CD14-positive monocyte (primary cell): ENCODE data around the gene GLI3. TPM values are rescaled to one million over a fixed set of nuclear protein-coding genes. Genes with fewer than 3 reads are reported as not detected.

Experiments used
- DNase-seq, 3 donors: peaks; one replicate each; pipeline ENCODE4 v3.0.0-alpha.2; 2011 to 2022
- H2AFZ ChIP-seq: 2 replicates; pipeline ENCODE4 v1.6.0; 2012; ENCODE audit warnings: mild to moderate bottlenecking, low read depth, low read length, inconsistent platforms; ENCODE audit not compliant: insufficient read depth, poor library complexity, severe bottlenecking
- H3K27ac ChIP-seq, 2 donors: 1 replicate in 1 of 2; 2 replicates in 1 of 2; pipeline ENCODE4 v1.5.1; 2012 to 2013; ENCODE audit warnings: low read length in 2 of 2, control low read depth in 1 of 2, inconsistent platforms in 1 of 2, low read depth in 1 of 2, mild to moderate bottlenecking in 1 of 2
- H3K27me3 ChIP-seq, 2 donors: one replicate each; pipeline versions ENCODE4 v1.6.0 to v1.6.1; 2011 to 2013; ENCODE audit warnings: low read length in 2 of 2; ENCODE audit not compliant: control insufficient read depth in 2 of 2, insufficient read depth in 2 of 2
- H3K36me3 ChIP-seq, 2 donors: replicated peaks in 1 of 2; 1 replicate in 1 of 2; 2 replicates in 1 of 2; pipeline versions ENCODE4 v1.5.1 to v1.6.1; 2012 to 2013; ENCODE audit warnings: low read length in 2 of 2, control low read depth in 1 of 2, inconsistent platforms in 1 of 2, mild to moderate bottlenecking in 1 of 2; ENCODE audit not compliant: insufficient read depth in 2 of 2, control insufficient read depth in 1 of 2
- H3K4me1 ChIP-seq, 2 donors: 1 replicate in 1 of 2; 2 replicates in 1 of 2; pipeline versions ENCODE4 v1.5.1 to v1.6.1; 2012 to 2013; ENCODE audit warnings: low read length in 2 of 2, control low read depth in 1 of 2, inconsistent platforms in 1 of 2, mild to moderate bottlenecking in 1 of 2, moderate library complexity in 1 of 2; ENCODE audit not compliant: insufficient read depth in 2 of 2, control insufficient read depth in 1 of 2
- H3K4me2 ChIP-seq: replicated peaks from 2 replicates; pipeline ENCODE3; 2012; ENCODE audit warnings: low read length, moderate library complexity, mild to moderate bottlenecking; ENCODE audit not compliant: poor library complexity, severe bottlenecking; ENCODE audit errors: extremely low read depth
- H3K4me3 ChIP-seq, 3 experiments: fragments of 200-600 bp in 1 of 3; sonication (generic) in 1 of 3; replicated peaks in 1 of 3; 1 replicate in 2 of 3; 2 replicates in 1 of 3; pipeline ENCODE4 v1.5.1; 2011 to 2013; ENCODE audit warnings: low read length in 3 of 3, mild to moderate bottlenecking in 3 of 3, control low read depth in 2 of 3, low read depth in 2 of 3, inconsistent platforms in 1 of 3, moderate library complexity in 1 of 3
- H3K79me2 ChIP-seq: 2 replicates; pipeline ENCODE4 v1.6.0; 2012; ENCODE audit warnings: mild to moderate bottlenecking, control low read depth, inconsistent platforms, low read length, moderate library complexity; ENCODE audit not compliant: insufficient read depth
- H3K9ac ChIP-seq: 2 replicates; pipeline ENCODE4 v1.6.0; 2017; ENCODE audit warnings: low read length, mild to moderate bottlenecking; ENCODE audit not compliant: insufficient read depth, poor library complexity, severe bottlenecking
- H3K9me3 ChIP-seq, 2 donors: replicated peaks in 1 of 2; 1 replicate in 1 of 2; 2 replicates in 1 of 2; pipeline versions ENCODE4 v1.5.1 to v1.6.1; 2012 to 2013; ENCODE audit warnings: low read length in 2 of 2, control low read depth in 1 of 2; ENCODE audit not compliant: control insufficient read depth in 1 of 2, insufficient read depth in 1 of 2
- H4K20me1 ChIP-seq: 2 replicates; pipeline ENCODE4 v1.6.0; 2012; ENCODE audit warnings: mild to moderate bottlenecking, low read length, control low read depth, moderate library complexity; ENCODE audit not compliant: insufficient read depth
- H3K27ac Mint-ChIP-seq, 7 donors: one replicate each; pipeline ENCODE4 v1.8.0; 2020; ENCODE audit warnings: mild to moderate bottlenecking in 7 of 7, mixed read lengths in 7 of 7, moderate library complexity in 6 of 7, inconsistent platforms in 2 of 7
- H3K27me3 Mint-ChIP-seq, 3 donors: one replicate each; pipeline ENCODE4 v1.8.0; 2021 to 2022; ENCODE audit warnings: low read depth in 3 of 3, mild to moderate bottlenecking in 3 of 3, mixed read lengths in 3 of 3, moderate library complexity in 3 of 3, inconsistent platforms in 1 of 3
- H3K36me3 Mint-ChIP-seq, 2 donors: one replicate each; pipeline ENCODE4 v1.8.0; 2020; ENCODE audit warnings: mixed read lengths in 2 of 2, inconsistent platforms in 1 of 2, mild to moderate bottlenecking in 1 of 2
- H3K4me1 Mint-ChIP-seq: one replicate; pipeline ENCODE4 v1.8.0; 2020; ENCODE audit warnings: mild to moderate bottlenecking, mixed read lengths
- H3K4me3 Mint-ChIP-seq, 2 donors: one replicate each; pipeline ENCODE4 v1.8.0; 2020; ENCODE audit warnings: mild to moderate bottlenecking in 2 of 2, mixed read lengths in 2 of 2, moderate library complexity in 1 of 2
- H3K9me3 Mint-ChIP-seq, 7 donors: one replicate each; pipeline ENCODE4 v1.8.0; 2020 to 2022; ENCODE audit warnings: mixed read lengths in 7 of 7, mild to moderate bottlenecking in 6 of 7, moderate library complexity in 6 of 7, inconsistent platforms in 2 of 7
- WGBS: methylation state at CpG from one replicate; pipeline ENCODE4 v1.1.5; 2013; ENCODE audit warnings: missing lambda C conversion rate; ENCODE audit not compliant: insufficient coverage; 5-methylcytosine and 5-hydroxymethylcytosine counted together
- intact Hi-C, 2 donors: fragments of 100-400 bp; cut with micrococcal nuclease; formaldehyde crosslinking; loops; one replicate each; pipeline versions ENCODE4 v1.15.0 to v1.15.1; 2023
- polyA plus RNA-seq, 3 donors: library from polyadenylated mRNA; depleted of rRNA in 1 of 3; unstranded in 2 of 3; stranded (reverse) in 1 of 3; fragments of 300-500 nt in 2 of 3; fragments of >200 nt in 1 of 3; fragmentation: Illumina TruSeq in 2 of 3; gene quantifications; 1 replicate in 2 of 3; 2 replicates in 1 of 3; pipeline ENCODE4 v1.2.3, GENCODE V29; 2012 to 2021
- small RNA-seq: library from RNA; depleted of rRNA; stranded (forward); fragments of <200 nt; gene quantifications from one replicate; pipeline ENCODE3, GENCODE V24; 2012; ENCODE audit warnings: low read depth; ENCODE audit not compliant: insufficient read length
- TF ChIP-seq, protein P1 (sequence below): fragments of 200-600 bp; IDR thresholded peaks from one replicate; pipeline ENCODE4 v1.8.0; 2022; ENCODE audit warnings: antibody characterized with exemption, mild to moderate bottlenecking

GLI3 gene
- polyA plus RNA-seq, 3 donors: not detected

DNA sequence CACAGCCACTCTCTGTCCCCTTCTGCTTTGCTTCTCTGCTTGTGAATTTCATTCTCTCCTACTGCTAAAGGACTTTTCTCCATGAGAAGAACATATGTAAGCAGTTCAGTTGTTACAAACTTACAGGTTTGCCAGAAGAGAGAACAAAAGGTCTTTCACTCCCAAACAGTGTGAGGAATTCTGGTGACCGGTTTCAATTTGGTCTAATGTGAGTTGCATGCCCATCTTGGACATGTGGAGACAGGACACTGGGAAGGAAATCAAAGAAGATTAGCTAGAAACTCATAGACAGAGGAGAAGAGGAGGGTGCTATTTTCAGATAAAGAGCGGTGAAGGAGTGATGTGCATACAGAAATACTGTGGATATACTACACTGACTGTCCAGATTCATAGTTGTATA lies 324.6 kb downstream of the GLI3 start:
- intact Hi-C loops: no loop called here
- H3K36me3 Mint-ChIP-seq: no peaks in the 10 kb centered on the region
- TF ChIP-seq, protein P1, sequence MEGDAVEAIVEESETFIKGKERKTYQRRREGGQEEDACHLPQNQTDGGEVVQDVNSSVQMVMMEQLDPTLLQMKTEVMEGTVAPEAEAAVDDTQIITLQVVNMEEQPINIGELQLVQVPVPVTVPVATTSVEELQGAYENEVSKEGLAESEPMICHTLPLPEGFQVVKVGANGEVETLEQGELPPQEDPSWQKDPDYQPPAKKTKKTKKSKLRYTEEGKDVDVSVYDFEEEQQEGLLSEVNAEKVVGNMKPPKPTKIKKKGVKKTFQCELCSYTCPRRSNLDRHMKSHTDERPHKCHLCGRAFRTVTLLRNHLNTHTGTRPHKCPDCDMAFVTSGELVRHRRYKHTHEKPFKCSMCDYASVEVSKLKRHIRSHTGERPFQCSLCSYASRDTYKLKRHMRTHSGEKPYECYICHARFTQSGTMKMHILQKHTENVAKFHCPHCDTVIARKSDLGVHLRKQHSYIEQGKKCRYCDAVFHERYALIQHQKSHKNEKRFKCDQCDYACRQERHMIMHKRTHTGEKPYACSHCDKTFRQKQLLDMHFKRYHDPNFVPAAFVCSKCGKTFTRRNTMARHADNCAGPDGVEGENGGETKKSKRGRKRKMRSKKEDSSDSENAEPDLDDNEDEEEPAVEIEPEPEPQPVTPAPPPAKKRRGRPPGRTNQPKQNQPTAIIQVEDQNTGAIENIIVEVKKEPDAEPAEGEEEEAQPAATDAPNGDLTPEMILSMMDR: no peak

GRCh38 chr7:41911792-41912191 lies 325.2 kb downstream of the GLI3 start:
- no peak for DNase-seq
- no peaks in the 10 kb centered on the region for H4K20me1 ChIP-seq
- H2AFZ ChIP-seq: no peak overlapping the region
- Mint-ChIP-seq H3K4me1 (no peaks in the 10 kb centered on the region), H3K36me3 (no peaks in the 10 kb centered on the region), H3K9me3 (peaks cover 0 to 6% (median 2%) of the 10 kb centered on the region in 7 donors), H3K27ac (no peak overlapping the region), H3K27me3 (peaks cover 0 to 2% (median 0%) of the 10 kb centered on the region in 3 donors), H3K4me3 (no peak overlapping the region)
- WGBS: 90% methylated on average over 2 of the region's 2 CpGs
- H3K4me1 ChIP-seq: no peaks in the 10 kb centered on the region
- no peak overlapping the region for H3K27ac ChIP-seq
- intact Hi-C loops: no loop called here
- no peaks in the 10 kb centered on the region for H3K27me3 ChIP-seq
- H3K4me2 ChIP-seq: no peak overlapping the region
- H3K9ac ChIP-seq: no peak overlapping the region
- no peaks in the 10 kb centered on the region for H3K79me2 ChIP-seq
- TF ChIP-seq, protein P1: no peak
- H3K9me3 ChIP-seq: no peaks in the 10 kb centered on the region
- no peak overlapping the region for H3K4me3 ChIP-seq
- no peaks in the 10 kb centered on the region for H3K36me3 ChIP-seq

More for the DNA sequence above, 324.6 kb downstream of the GLI3 start:
- Histone ChIP-seq H2AFZ (no peak overlapping the region), H4K20me1 (no peaks in the 10 kb centered on the region), H3K9ac (no peak overlapping the region), H3K4me3 (no peak overlapping the region), H3K9me3 (no peaks in the 10 kb centered on the region), H3K27me3 (no peaks in the 10 kb centered on the region), H3K4me2 (no peak overlapping the region), H3K79me2 (no peaks in the 10 kb centered on the region), H3K4me1 (no peaks in the 10 kb centered on the region), H3K36me3 (no peaks in the 10 kb centered on the region), H3K27ac (no peak overlapping the region)
- WGBS: no CpG with 5 or more reads among the region's 2 CpGs
- Mint-ChIP-seq H3K9me3 (peaks cover 0 to 6% (median 2%) of the 10 kb centered on the region in 7 donors), H3K4me3 (no peak overlapping the region), H3K27me3 (peaks cover 0 to 2% (median 0%) of the 10 kb centered on the region in 3 donors), H3K4me1 (no peaks in the 10 kb centered on the region), H3K27ac (no peak overlapping the region)
- no peak for DNase-seq

Small RNAs within 50 kb of the gene (small RNA-seq; reads per million reads assigned to genes)
- not detected for gene HMGN2P30
